ENCODE results near the gene FBXO28.
A peak's percentile ranks its signal among the peaks of the same experiment; 100 is the strongest.

FBXO28 gene

GRCh38 chr1:224163311-224163710, 49.4 kb downstream of the FBXO28 start:
- no peak overlapping the region for H3K4me3 ChIP-seq (ENCODE audit: low read depth, low read length)
- TF ChIP-seq CTCF (IDR thresholded peaks at IDR 0.05; ENCODE audit: borderline replicate concordance, insufficient read depth, low read depth, low read length): no peak

- no peak overlapping the region for H3K4me3 ChIP-seq (ENCODE audit: low read depth, low read length)
- no peak for TF ChIP-seq CTCF (IDR thresholded peaks at IDR 0.05; ENCODE audit: borderline replicate concordance, insufficient read depth, low read depth, low read length)
Measured at GRCh38 chr1:224168859-224169380, 55.0 kb downstream of the FBXO28 start.

- TF ChIP-seq CTCF (IDR thresholded peaks at IDR 0.05; ENCODE audit: borderline replicate concordance, insufficient read depth, low read depth, low read length): no peak
- peak overlapping the region; percentile 8 for H3K4me3 ChIP-seq (ENCODE audit: low read depth, low read length)
Measured at GRCh38 chr1:224169718-224170270, 55.9 kb downstream of the FBXO28 start.

- TF ChIP-seq CTCF (IDR thresholded peaks at IDR 0.05; ENCODE audit: borderline replicate concordance, insufficient read depth, low read depth, low read length): no peak
- H3K4me3 ChIP-seq (ENCODE audit: low read depth, low read length): no peak overlapping the region
Measured at GRCh38 chr1:224170343-224170742, 56.4 kb downstream of the FBXO28 start.

GRCh38 chr1:224170748-224171478, 57.0 kb downstream of the FBXO28 start:
- no peak overlapping the region for H3K4me3 ChIP-seq (ENCODE audit: low read depth, low read length)
- peak; percentile 31; the same call in 1 of the 2 replicates for TF ChIP-seq CTCF (IDR thresholded peaks at IDR 0.05; ENCODE audit: borderline replicate concordance, insufficient read depth, low read depth, low read length)

- no peak for TF ChIP-seq CTCF (IDR thresholded peaks at IDR 0.05; ENCODE audit: borderline replicate concordance, insufficient read depth, low read depth, low read length)
- no peak overlapping the region for H3K4me3 ChIP-seq (ENCODE audit: low read depth, low read length)
Measured at GRCh38 chr1:224172229-224172628, 58.3 kb downstream of the FBXO28 start.

- no peak for TF ChIP-seq CTCF (IDR thresholded peaks at IDR 0.05; ENCODE audit: borderline replicate concordance, insufficient read depth, low read depth, low read length)
Measured at GRCh38 chr1:224173523-224173922, 59.6 kb downstream of the FBXO28 start.

More at GRCh38 chr1:224173523-224173922, 59.6 kb downstream of the FBXO28 start:
- H3K4me3 ChIP-seq (ENCODE audit: low read depth, low read length): no peak overlapping the region

Measured in GM12875 (cell line).